K562 (cell line): ENCODE measurements around the gene PAQR8. TPM values are rescaled to one million over a fixed set of nuclear protein-coding genes. Genes with fewer than 3 reads are reported as not detected.

Experiments
- BHLHE40 ChIP-seq: IDR thresholded peaks from 2 replicates; pipeline ENCODE4 v1.6.1; 2011; ENCODE audit warnings: low read length, improper control_type of control experiment
- HMGN3 ChIP-seq: IDR thresholded peaks from 2 replicates; pipeline ENCODE4 v1.6.1; 2011; ENCODE audit warnings: borderline replicate concordance, low read depth, mild to moderate bottlenecking, mixed read lengths, low read length; ENCODE audit not compliant: insufficient read length; ENCODE audit errors: extremely low read depth
- HNRNPUL1 ChIP-seq: fragments of 200-400 bp; formaldehyde crosslinking; IDR thresholded peaks from 2 replicates; pipeline ENCODE4 v1.6.1; 2017; ENCODE audit warnings: low read length
- IFI16 ChIP-seq: fragments of 250-450 bp; sonication (Bioruptor Pico); IDR thresholded peaks from 2 replicates; pipeline ENCODE4 v2.1.2; 2022; ENCODE audit warnings: mild to moderate bottlenecking, inconsistent platforms
- KDM4B ChIP-seq, 2 experiments: fragments of 450-650 bp in 1 of 2; sonication (generic) in 1 of 2; IDR thresholded peaks; 2 replicates each; pipeline ENCODE4 v1.6.1; 2016 to 2017; ENCODE audit warnings: borderline replicate concordance in 2 of 2, antibody characterized with exemption in 1 of 2, low read depth in 1 of 2, mild to moderate bottlenecking in 1 of 2
- NCOA2 ChIP-seq, 2 experiments: fragments of 450-650 bp; IDR thresholded peaks; 2 replicates each; pipeline ENCODE4 v1.6.1; 2018; ENCODE audit warnings: mild to moderate bottlenecking in 2 of 2, moderate library complexity in 1 of 2; ENCODE audit not compliant: partially characterized antibody in 2 of 2
- PHF21A ChIP-seq: fragments of 450-650 bp; IDR thresholded peaks from 2 replicates; pipeline ENCODE4 v1.6.1; 2017; ENCODE audit warnings: low read depth, borderline replicate concordance
- SMARCB1 ChIP-seq: IDR thresholded peaks from 2 replicates; pipeline ENCODE4 v1.6.1; 2011; ENCODE audit warnings: improper control_type of control experiment, low read depth; ENCODE audit not compliant: insufficient read length
- SOX6 ChIP-seq: fragments of 450-650 bp; IDR thresholded peaks from 2 replicates; pipeline ENCODE4 v1.6.1; 2014; ENCODE audit warnings: mild to moderate bottlenecking
- TCF7L2 ChIP-seq: fragments of 150-350 bp; IDR thresholded peaks from 2 replicates; pipeline ENCODE4 v1.6.1; 2016; ENCODE audit warnings: low read depth, mild to moderate bottlenecking, low read length, moderate library complexity
- ZNF175 ChIP-seq: fragments of 200-800 bp; sonication (Bioruptor generic); IDR thresholded peaks from 2 replicates; pipeline ENCODE4 v1.6.1; 2016; ENCODE audit warnings: low read depth, mild to moderate bottlenecking, missing genetic modification characterization, missing compliant biosample characterization
- ZZZ3 ChIP-seq: fragments of 450-650 bp; IDR thresholded peaks from 2 replicates; pipeline ENCODE4 v1.6.1; 2016; ENCODE audit warnings: antibody characterized with exemption, mild to moderate bottlenecking, moderate library complexity
- polyA plus RNA-seq, 8 experiments: library from polyadenylated mRNA; depleted of rRNA in 4 of 8; stranded (reverse) in 5 of 8; unstranded in 3 of 8; fragments of >200 nt; fragmentation: Nextera tagmentation in 2 of 8; fragmentation: Illumina TruSeq in 1 of 8; extraction: Ambion mirVana in 2 of 8; extraction: Trizol in 1 of 8; gene quantifications; 2 replicates each; pipeline versions ENCODE4 v1.2.1 to v1.2.3, GENCODE V29; 2011 to 2014; ENCODE audit warnings: inconsistent platforms in 1 of 8, missing spikeins in 1 of 8
- total RNA-seq, 7 experiments: library from RNA; depleted of rRNA in 6 of 7; stranded (reverse); fragments of >200 nt in 6 of 7; fragmentation: Illumina TruSeq in 2 of 7; extraction: Trizol in 2 of 7; gene quantifications; 2 replicates each; pipeline versions ENCODE4 v1.2.1 to v1.2.3, GENCODE V29; 2011 to 2021; ENCODE audit warnings: low replicate concordance in 1 of 7
- TF ChIP-seq, protein P1 (sequence below): sonication (generic); formaldehyde crosslinking; IDR thresholded peaks from 2 replicates; pipeline ENCODE4 v1.8.0; 2022; ENCODE audit warnings: mild to moderate bottlenecking, missing genetic modification reagents
- TF ChIP-seq, protein P2 (sequence below): IDR thresholded peaks from 2 replicates; pipeline ENCODE4 v1.6.1; 2012; ENCODE audit warnings: low read depth, low read length, improper control_type of control experiment, borderline replicate concordance
- TF ChIP-seq, protein P3 (sequence below), 3 experiments: fragments of 200-800 bp in 1 of 3; fragments of 250-450 bp in 1 of 3; fragments of 450-650 bp in 1 of 3; sonication (Bioruptor Pico) in 1 of 3; sonication (Bioruptor generic) in 1 of 3; formaldehyde crosslinking in 1 of 3; IDR thresholded peaks; 2 replicates each; pipeline versions ENCODE4 v1.6.1 to v1.8.0; 2016 to 2022; ENCODE audit warnings: mild to moderate bottlenecking in 2 of 3, missing genetic modification characterization in 2 of 3, missing compliant biosample characterization in 1 of 3, moderate library complexity in 1 of 3

PAQR8 gene
- total and polyA plus RNA-seq, 9 of the 15 experiments (the other 6 are each of a cell fraction or from before 2014, with no cell fraction given), result 1.4 to 10.2 (median 3.5) TPM

DNA sequence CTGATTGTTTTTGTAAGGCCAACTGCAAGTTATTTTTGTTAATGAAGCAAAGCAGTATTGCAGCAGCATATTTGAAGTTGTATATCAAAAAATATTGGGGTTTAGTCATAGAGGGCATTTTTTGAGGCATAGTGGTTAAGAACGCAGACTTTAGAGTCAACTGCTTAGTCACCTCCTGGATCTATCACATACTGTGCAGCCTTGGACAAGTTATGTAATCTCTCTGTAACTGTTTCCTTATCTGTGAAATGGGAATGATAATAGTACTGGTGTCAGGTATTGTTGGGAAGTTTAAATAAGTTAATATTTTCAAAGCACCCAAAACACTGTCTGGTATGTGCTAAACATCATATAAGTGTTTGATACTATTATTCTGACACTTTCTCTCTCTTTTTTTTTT is 31.0 kb downstream of the PAQR8 start (continued):
- TF ChIP-seq, protein P1, sequence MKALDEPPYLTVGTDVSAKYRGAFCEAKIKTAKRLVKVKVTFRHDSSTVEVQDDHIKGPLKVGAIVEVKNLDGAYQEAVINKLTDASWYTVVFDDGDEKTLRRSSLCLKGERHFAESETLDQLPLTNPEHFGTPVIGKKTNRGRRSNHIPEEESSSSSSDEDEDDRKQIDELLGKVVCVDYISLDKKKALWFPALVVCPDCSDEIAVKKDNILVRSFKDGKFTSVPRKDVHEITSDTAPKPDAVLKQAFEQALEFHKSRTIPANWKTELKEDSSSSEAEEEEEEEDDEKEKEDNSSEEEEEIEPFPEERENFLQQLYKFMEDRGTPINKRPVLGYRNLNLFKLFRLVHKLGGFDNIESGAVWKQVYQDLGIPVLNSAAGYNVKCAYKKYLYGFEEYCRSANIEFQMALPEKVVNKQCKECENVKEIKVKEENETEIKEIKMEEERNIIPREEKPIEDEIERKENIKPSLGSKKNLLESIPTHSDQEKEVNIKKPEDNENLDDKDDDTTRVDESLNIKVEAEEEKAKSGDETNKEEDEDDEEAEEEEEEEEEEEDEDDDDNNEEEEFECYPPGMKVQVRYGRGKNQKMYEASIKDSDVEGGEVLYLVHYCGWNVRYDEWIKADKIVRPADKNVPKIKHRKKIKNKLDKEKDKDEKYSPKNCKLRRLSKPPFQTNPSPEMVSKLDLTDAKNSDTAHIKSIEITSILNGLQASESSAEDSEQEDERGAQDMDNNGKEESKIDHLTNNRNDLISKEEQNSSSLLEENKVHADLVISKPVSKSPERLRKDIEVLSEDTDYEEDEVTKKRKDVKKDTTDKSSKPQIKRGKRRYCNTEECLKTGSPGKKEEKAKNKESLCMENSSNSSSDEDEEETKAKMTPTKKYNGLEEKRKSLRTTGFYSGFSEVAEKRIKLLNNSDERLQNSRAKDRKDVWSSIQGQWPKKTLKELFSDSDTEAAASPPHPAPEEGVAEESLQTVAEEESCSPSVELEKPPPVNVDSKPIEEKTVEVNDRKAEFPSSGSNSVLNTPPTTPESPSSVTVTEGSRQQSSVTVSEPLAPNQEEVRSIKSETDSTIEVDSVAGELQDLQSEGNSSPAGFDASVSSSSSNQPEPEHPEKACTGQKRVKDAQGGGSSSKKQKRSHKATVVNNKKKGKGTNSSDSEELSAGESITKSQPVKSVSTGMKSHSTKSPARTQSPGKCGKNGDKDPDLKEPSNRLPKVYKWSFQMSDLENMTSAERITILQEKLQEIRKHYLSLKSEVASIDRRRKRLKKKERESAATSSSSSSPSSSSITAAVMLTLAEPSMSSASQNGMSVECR (CRISPR knock-in tag), result no peak
- TF ChIP-seq SMARCB1 (no peak), ZNF175 (CRISPR knock-in tag) (no peak), HNRNPUL1 (no peak), SOX6 (0 out of 2 replicates have a peak, but pooled peaks have one; percentile 8), PHF21A (no peak), ZZZ3 (no peak), BHLHE40 (no peak), TCF7L2 (no peak), NCOA2 (IDR thresholded peaks at IDR 0.05; ENCODE audit: partially characterized antibody in 2 of 2) (no peak), HMGN3 (no peak), IFI16 (CRISPR knock-in tag) (no peak), KDM4B (IDR thresholded peaks at IDR 0.05; ENCODE audit: borderline replicate concordance in 2 of 2, low read depth in 1 of 2) (no peak)
- TF ChIP-seq, protein P2, sequence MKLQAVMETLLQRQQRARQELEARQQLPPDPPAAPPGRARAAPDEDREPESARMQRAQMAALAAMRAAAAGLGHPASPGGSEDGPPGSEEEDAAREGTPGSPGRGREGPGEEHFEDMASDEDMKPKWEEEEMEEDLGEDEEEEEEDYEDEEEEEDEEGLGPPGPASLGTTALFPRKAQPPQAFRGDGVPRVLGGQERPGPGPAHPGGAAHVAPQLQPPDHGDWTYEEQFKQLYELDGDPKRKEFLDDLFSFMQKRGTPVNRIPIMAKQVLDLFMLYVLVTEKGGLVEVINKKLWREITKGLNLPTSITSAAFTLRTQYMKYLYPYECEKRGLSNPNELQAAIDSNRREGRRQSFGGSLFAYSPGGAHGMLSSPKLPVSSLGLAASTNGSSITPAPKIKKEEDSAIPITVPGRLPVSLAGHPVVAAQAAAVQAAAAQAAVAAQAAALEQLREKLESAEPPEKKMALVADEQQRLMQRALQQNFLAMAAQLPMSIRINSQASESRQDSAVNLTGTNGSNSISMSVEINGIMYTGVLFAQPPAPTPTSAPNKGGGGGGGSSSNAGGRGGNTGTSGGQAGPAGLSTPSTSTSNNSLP, result no peak
- TF ChIP-seq, protein P3, sequence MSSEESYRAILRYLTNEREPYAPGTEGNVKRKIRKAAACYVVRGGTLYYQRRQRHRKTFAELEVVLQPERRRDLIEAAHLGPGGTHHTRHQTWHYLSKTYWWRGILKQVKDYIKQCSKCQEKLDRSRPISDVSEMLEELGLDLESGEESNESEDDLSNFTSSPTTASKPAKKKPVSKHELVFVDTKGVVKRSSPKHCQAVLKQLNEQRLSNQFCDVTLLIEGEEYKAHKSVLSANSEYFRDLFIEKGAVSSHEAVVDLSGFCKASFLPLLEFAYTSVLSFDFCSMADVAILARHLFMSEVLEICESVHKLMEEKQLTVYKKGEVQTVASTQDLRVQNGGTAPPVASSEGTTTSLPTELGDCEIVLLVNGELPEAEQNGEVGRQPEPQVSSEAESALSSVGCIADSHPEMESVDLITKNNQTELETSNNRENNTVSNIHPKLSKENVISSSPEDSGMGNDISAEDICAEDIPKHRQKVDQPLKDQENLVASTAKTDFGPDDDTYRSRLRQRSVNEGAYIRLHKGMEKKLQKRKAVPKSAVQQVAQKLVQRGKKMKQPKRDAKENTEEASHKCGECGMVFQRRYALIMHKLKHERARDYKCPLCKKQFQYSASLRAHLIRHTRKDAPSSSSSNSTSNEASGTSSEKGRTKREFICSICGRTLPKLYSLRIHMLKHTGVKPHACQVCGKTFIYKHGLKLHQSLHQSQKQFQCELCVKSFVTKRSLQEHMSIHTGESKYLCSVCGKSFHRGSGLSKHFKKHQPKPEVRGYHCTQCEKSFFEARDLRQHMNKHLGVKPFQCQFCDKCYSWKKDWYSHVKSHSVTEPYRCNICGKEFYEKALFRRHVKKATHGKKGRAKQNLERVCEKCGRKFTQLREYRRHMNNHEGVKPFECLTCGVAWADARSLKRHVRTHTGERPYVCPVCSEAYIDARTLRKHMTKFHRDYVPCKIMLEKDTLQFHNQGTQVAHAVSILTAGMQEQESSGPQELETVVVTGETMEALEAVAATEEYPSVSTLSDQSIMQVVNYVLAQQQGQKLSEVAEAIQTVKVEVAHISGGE (CRISPR knock-in tag; IDR thresholded peaks at IDR 0.05), result no peak
